H1 (cell line): ENCODE data around the gene SMOC2.

ENCODE experiments used
- CHD2 ChIP-seq: IDR thresholded peaks from 2 replicates; pipeline ENCODE4 v1.6.1; 2012; ENCODE audit warnings: low read length, improper control_type of control experiment
- EZH2 ChIP-seq: fragments of 200-600 bp; sonication (generic); IDR thresholded peaks from 2 replicates; pipeline ENCODE4 v1.7.1; 2012; ENCODE audit warnings: low read depth, mild to moderate bottlenecking, moderate library complexity, low read length, inconsistent platforms; ENCODE audit not compliant: severe bottlenecking
- POLR2A ChIP-seq, 2 experiments: IDR thresholded peaks; 1 replicate in 1 of 2; 2 replicates in 1 of 2; pipeline ENCODE4 v1.6.1; 2011; ENCODE audit warnings: low read depth in 2 of 2, low read length in 2 of 2, mild to moderate bottlenecking in 2 of 2; ENCODE audit errors: control extremely low read depth in 1 of 2
- RAD21 ChIP-seq, 2 experiments: IDR thresholded peaks in 1 of 2; conservative IDR thresholded peaks in 1 of 2; 2 replicates each; pipeline ENCODE4 v1.6.1; 2011; ENCODE audit warnings: low read depth in 2 of 2, low read length in 2 of 2, improper control_type of control experiment in 1 of 2, inconsistent platforms in 1 of 2, mild to moderate bottlenecking in 1 of 2, moderate library complexity in 1 of 2
- RFX5 ChIP-seq: IDR thresholded peaks from 2 replicates; pipeline ENCODE4 v1.6.1; 2011; ENCODE audit warnings: low read depth, low read length, improper control_type of control experiment, borderline replicate concordance
- ZNF274 ChIP-seq: IDR thresholded peaks from 2 replicates; pipeline ENCODE4 v1.7.0; 2012; ENCODE audit warnings: low read length, borderline replicate concordance; ENCODE audit errors: extremely low read depth
- TF ChIP-seq, protein P1 (sequence below): IDR thresholded peaks from 2 replicates; pipeline ENCODE4 v1.6.1; 2012; ENCODE audit warnings: inconsistent platforms
- TF ChIP-seq, protein P2 (sequence below), 3 experiments: IDR thresholded peaks; 1 replicate in 2 of 3; 2 replicates in 1 of 3; pipeline versions ENCODE4 v1.5.1 to v1.6.1; 2011; ENCODE audit warnings: low read length in 3 of 3, mild to moderate bottlenecking in 3 of 3, inconsistent platforms in 2 of 3, low read depth in 1 of 3, moderate library complexity in 1 of 3; ENCODE audit not compliant: insufficient read depth in 1 of 3; ENCODE audit errors: control extremely low read depth in 1 of 3
- TF ChIP-seq, protein P3 (sequence below): IDR thresholded peaks from 2 replicates; pipeline ENCODE4 v1.6.1; 2012; ENCODE audit warnings: inconsistent platforms

DNA sequence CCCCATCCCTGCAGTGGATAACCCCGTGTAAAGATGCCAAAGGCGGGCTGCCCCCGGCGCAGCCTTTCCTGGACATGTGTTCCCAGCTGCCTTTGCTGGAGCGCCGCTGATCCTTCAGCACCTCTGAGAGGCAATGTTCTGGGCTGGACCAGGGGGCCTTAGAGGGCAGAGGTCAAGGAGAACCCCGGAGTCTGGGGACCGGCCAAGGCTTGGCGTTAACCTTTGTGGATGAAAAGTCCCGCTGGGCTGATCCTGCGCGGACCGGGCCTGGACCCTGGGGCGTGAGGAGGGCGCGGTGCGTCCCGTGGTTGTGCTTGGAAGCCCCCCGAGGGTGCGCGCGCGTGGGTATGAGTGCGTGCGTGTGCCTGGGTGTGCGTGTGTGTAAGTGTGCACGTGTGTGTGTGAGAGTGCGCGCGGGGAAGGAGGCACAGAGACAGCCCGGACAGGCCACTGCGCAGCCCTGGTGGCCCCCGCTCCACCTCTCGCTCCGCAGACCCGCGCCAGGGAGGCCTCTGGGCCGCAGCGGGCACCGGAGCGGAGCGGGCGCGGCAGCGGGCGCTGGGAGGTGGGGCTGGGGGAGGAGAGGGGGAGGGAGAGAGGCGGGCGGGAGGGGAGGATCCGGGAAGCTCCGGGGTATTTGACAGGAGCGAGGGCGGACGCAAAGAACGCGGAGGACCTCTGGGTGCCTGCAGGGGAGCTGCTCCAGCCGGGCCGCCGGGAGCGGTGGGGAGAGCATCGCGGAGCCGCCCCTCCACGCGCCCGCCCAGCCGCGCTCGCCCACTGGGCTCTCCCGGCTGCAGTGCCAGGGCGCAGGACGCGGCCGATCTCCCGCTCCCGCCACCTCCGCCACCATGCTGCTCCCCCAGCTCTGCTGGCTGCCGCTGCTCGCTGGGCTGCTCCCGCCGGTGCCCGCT, at the start of gene SMOC2:
- TF ChIP-seq RAD21 (IDR thresholded peaks at IDR 0.05 in 1 of 2, conservative IDR thresholded peaks at IDR 0.05 in 1 of 2; ENCODE audit: low read depth in 2 of 2, low read length in 2 of 2) (no peak), POLR2A (IDR thresholded peaks at IDR 0.05; ENCODE audit: control extremely low read depth in 1 of 2, low read depth in 2 of 2, low read length in 2 of 2) (no peak), RFX5 (no peak), CHD2 (no peak), EZH2 (peak; percentile 46), ZNF274 (no peak)
- TF ChIP-seq, protein P1, sequence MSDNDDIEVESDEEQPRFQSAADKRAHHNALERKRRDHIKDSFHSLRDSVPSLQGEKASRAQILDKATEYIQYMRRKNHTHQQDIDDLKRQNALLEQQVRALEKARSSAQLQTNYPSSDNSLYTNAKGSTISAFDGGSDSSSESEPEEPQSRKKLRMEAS: peak; percentile 31; the same call in 1 of the 2 replicates
- TF ChIP-seq, protein P2, sequence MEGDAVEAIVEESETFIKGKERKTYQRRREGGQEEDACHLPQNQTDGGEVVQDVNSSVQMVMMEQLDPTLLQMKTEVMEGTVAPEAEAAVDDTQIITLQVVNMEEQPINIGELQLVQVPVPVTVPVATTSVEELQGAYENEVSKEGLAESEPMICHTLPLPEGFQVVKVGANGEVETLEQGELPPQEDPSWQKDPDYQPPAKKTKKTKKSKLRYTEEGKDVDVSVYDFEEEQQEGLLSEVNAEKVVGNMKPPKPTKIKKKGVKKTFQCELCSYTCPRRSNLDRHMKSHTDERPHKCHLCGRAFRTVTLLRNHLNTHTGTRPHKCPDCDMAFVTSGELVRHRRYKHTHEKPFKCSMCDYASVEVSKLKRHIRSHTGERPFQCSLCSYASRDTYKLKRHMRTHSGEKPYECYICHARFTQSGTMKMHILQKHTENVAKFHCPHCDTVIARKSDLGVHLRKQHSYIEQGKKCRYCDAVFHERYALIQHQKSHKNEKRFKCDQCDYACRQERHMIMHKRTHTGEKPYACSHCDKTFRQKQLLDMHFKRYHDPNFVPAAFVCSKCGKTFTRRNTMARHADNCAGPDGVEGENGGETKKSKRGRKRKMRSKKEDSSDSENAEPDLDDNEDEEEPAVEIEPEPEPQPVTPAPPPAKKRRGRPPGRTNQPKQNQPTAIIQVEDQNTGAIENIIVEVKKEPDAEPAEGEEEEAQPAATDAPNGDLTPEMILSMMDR (IDR thresholded peaks at IDR 0.05; ENCODE audit: control extremely low read depth in 1 of 3, insufficient read depth in 1 of 3, low read depth in 1 of 3, low read length in 3 of 3): no peak
- TF ChIP-seq, protein P3, sequence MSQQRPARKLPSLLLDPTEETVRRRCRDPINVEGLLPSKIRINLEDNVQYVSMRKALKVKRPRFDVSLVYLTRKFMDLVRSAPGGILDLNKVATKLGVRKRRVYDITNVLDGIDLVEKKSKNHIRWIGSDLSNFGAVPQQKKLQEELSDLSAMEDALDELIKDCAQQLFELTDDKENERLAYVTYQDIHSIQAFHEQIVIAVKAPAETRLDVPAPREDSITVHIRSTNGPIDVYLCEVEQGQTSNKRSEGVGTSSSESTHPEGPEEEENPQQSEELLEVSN: peak; percentile 76
